ENCODE results near the gene GPR143. TPM values are rescaled to one million over a fixed set of nuclear protein-coding genes. Genes with fewer than 3 reads are reported as not detected.
"Not testable (repeated sequence)": the region's sequence is repeated elsewhere in the genome, so short reads cannot be mapped to it uniquely, and the experiment has no call there.

The GPR143 gene
- total and polyA plus RNA-seq, 2 of the 4 experiments (the other 2 are of a cell fraction): 0.07 TPM; not detected in 1

DNA sequence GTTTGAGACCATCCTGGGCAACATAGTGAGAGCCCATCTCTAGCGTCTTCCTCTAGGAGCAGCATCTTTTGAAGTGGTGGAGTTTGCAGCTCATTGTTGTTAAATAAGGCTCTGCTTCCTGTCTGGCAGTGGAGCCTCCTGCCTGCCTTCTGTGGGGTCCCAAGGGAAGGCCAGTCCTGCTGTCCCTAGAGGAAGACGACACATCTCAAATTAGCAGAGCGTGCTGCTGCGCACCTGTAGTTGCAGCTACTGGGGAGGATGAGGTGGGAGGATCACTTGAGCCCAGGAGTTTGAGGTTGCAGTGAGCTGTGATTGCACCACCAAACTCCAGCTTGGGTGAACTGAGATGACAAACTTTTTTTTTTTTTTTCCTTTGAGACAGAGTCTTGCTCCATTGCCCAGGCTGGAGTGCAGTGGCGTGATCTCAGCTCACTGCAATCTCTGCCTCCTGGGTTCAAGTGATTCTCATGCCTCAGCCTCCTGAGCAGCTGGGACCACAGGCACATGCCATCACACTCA, 2.7 kb upstream of the GPR143 start:
- H3K23ac ChIP-seq (ENCODE audit: low read depth, low read length); H2AK9ac ChIP-seq (replicated peaks; ENCODE audit: low read depth, low read length, poor library complexity); H4K20me1 ChIP-seq (ENCODE audit: insufficient read depth, low read length); dilution Hi-C loops (cut with HindIII; ENCODE audit: low sequenced_read_pairs, unreplicated experiment); H2AFZ ChIP-seq (replicated peaks; ENCODE audit: low read length, poor library complexity); H3K9ac ChIP-seq (ENCODE audit: low read depth, low read length); H4K5ac ChIP-seq (ENCODE audit: low read depth, low read length); H3K4me1 ChIP-seq (ENCODE audit: control insufficient read depth, insufficient read depth, low read length); H4K91ac ChIP-seq (ENCODE audit: insufficient read depth, low read depth, low read length); H2AK5ac ChIP-seq (ENCODE audit: low read depth, low read length); H3K18ac ChIP-seq (ENCODE audit: low read depth, low read length); intact Hi-C loops (cut with micrococcal nuclease); H3K4me2 ChIP-seq (ENCODE audit: low read depth, low read length); H2BK20ac ChIP-seq (ENCODE audit: low read depth, low read length); H3K9me3 ChIP-seq (ENCODE audit: control insufficient read depth, insufficient read depth, low read length); DNase-seq; H2BK120ac ChIP-seq (ENCODE audit: low read depth, low read length); H3K79me1 ChIP-seq (ENCODE audit: low read depth in 1 of 2, low read length in 2 of 2); BruUV-seq (replicated peaks); H3K36me3 ChIP-seq (ENCODE audit: control insufficient read depth, insufficient read depth, low read length); CTCF ChIA-PET; H2BK5ac ChIP-seq (ENCODE audit: low read depth, low read length, poor library complexity, severe bottlenecking); POLR2A ChIA-PET (ENCODE audit: unreplicated experiment); H3K14ac ChIP-seq (replicated peaks; ENCODE audit: low read depth, low read length); H4K8ac ChIP-seq (ENCODE audit: low read depth in 2 of 2, low read length in 2 of 2); H3K4me3 ChIP-seq (ENCODE audit: insufficient read depth, low read depth, low read length); H3K9me1 ChIP-seq (ENCODE audit: insufficient read depth, low read length); H3K4ac ChIP-seq (ENCODE audit: low read depth, low read length); in situ Hi-C loops (cut with MboI; ENCODE audit: low sequenced_read_pairs); H3K56ac ChIP-seq (ENCODE audit: extremely low read depth, insufficient read depth, low read length); H2BK15ac ChIP-seq (ENCODE audit: low read depth, low read length); H3K27ac ChIP-seq (ENCODE audit: insufficient read depth, low read length); ATAC-seq (ENCODE audit: low read depth): not testable (repeated sequence)
- 67% methylated on average over 1 of the region's 5 CpGs; no CpG with 5 or more reads in 1 of the 2 experiments for WGBS, 2 experiments (ENCODE audit: extremely low coverage in 2 of 2, insufficient read length in 1 of 2)
- peaks cover 15% of the 10 kb centered on the region for H3K27me3 ChIP-seq (ENCODE audit: control insufficient read depth, insufficient read depth, low read length)
